CD4-positive, alpha-beta T cell (primary cell): ENCODE data around the gene KLHL24. TPM values are rescaled to one million over a fixed set of nuclear protein-coding genes. Genes with fewer than 3 reads are reported as not detected.

Experiments used
- ATAC-seq: fragments of 200-7000 bp; cut with Tn5 transposase; one replicate; pipeline ENCODE4 v1.10.0; 2022; ENCODE audit warnings: mild to moderate bottlenecking; ENCODE audit not compliant: poor library complexity
- CTCF ChIA-PET: fragments of 350-600 bp; sonication (Branson Sonifier 250); formaldehyde crosslinking; loops from one replicate; lab custom pipeline; 2021; ENCODE audit warnings: antibody characterized with exemption, inconsistent platforms; lab: Charles Lee
- POLR2A ChIA-PET: fragments of 350-600 bp; sonication (Branson Sonifier 250); formaldehyde crosslinking; loops from one replicate; lab custom pipeline; 2021; ENCODE audit warnings: antibody characterized with exemption, inconsistent platforms; lab: Charles Lee
- DNase-seq, 14 experiments: peaks; one replicate each; pipeline ENCODE4 v3.0.0-alpha.2; 2013 to 2020; ENCODE audit warnings: mixed read lengths in 2 of 14
- H3K27ac ChIP-seq, 2 donors: one replicate each; pipeline versions ENCODE4 v1.5.1 to v1.7.0; 2013; ENCODE audit warnings: low read length in 2 of 2, low read depth in 1 of 2, mild to moderate bottlenecking in 1 of 2
- H3K27me3 ChIP-seq, 2 experiments: 1 replicate in 1 of 2; 2 replicates in 1 of 2; pipeline versions ENCODE4 v1.6.1 to v1.7.0; 2013; ENCODE audit warnings: low read length in 2 of 2, control low read depth in 1 of 2, mild to moderate bottlenecking in 1 of 2, moderate library complexity in 1 of 2; ENCODE audit not compliant: insufficient read depth in 2 of 2, control insufficient read depth in 1 of 2
- H3K36me3 ChIP-seq: one replicate; pipeline ENCODE4 v1.6.1; 2013; ENCODE audit warnings: low read length, control low read depth; ENCODE audit not compliant: insufficient read depth
- H3K4me1 ChIP-seq: one replicate; pipeline ENCODE4 v1.6.1; 2013; ENCODE audit warnings: low read length, control low read depth; ENCODE audit not compliant: insufficient read depth
- H3K4me3 ChIP-seq: one replicate; pipeline ENCODE4 v1.5.1; 2013; ENCODE audit warnings: mild to moderate bottlenecking, low read length, moderate library complexity
- H3K9me3 ChIP-seq, 2 experiments: 1 replicate in 1 of 2; 2 replicates in 1 of 2; pipeline versions ENCODE4 v1.6.1 to v1.7.0; 2013; ENCODE audit warnings: low read length in 2 of 2, mild to moderate bottlenecking in 2 of 2, control low read depth in 1 of 2, moderate library complexity in 1 of 2; ENCODE audit not compliant: control insufficient read depth in 1 of 2, insufficient read depth in 1 of 2
- H3K27ac Mint-ChIP-seq: one replicate; pipeline ENCODE4 v1.8.0; 2020; ENCODE audit warnings: mixed read lengths
- H3K27me3 Mint-ChIP-seq: one replicate; pipeline ENCODE4 v1.8.0; 2021; ENCODE audit warnings: mixed read lengths
- H3K36me3 Mint-ChIP-seq: one replicate; pipeline ENCODE4 v1.8.0; 2021; ENCODE audit warnings: low read depth, mixed read lengths
- H3K4me1 Mint-ChIP-seq: one replicate; pipeline ENCODE4 v1.8.0; 2021; ENCODE audit warnings: low read depth, mixed read lengths
- H3K4me3 Mint-ChIP-seq: one replicate; pipeline ENCODE4 v1.8.0; 2020; ENCODE audit warnings: mild to moderate bottlenecking, mixed read lengths
- H3K9me3 Mint-ChIP-seq: one replicate; pipeline ENCODE4 v1.8.0; 2020; ENCODE audit warnings: mixed read lengths
- intact Hi-C, 2 experiments: fragments of 100-400 bp; cut with DNase I in 1 of 2; cut with micrococcal nuclease in 1 of 2; formaldehyde crosslinking; loops; one replicate each; pipeline versions ENCODE4 v1.15.1 to v1.9.0; 2023 to 2025; cut with DNase I, micrococcal nuclease
- total RNA-seq, 174 experiments: library from RNA in 2 of 174; stranded (reverse) in 2 of 174; gene quantifications; one replicate each; pipeline ENCODE4 v1.2.3 and lab custom pipeline; 2021 to 2026
- TF ChIP-seq, protein P1 (sequence below): fragments of 200-600 bp; IDR thresholded peaks from one replicate; pipeline ENCODE4 v1.8.0; 2022; ENCODE audit warnings: antibody characterized with exemption, mild to moderate bottlenecking

KLHL24 gene
- total RNA-seq, 2 experiments from 2014 or later, result 190 to 191 TPM

DNA sequence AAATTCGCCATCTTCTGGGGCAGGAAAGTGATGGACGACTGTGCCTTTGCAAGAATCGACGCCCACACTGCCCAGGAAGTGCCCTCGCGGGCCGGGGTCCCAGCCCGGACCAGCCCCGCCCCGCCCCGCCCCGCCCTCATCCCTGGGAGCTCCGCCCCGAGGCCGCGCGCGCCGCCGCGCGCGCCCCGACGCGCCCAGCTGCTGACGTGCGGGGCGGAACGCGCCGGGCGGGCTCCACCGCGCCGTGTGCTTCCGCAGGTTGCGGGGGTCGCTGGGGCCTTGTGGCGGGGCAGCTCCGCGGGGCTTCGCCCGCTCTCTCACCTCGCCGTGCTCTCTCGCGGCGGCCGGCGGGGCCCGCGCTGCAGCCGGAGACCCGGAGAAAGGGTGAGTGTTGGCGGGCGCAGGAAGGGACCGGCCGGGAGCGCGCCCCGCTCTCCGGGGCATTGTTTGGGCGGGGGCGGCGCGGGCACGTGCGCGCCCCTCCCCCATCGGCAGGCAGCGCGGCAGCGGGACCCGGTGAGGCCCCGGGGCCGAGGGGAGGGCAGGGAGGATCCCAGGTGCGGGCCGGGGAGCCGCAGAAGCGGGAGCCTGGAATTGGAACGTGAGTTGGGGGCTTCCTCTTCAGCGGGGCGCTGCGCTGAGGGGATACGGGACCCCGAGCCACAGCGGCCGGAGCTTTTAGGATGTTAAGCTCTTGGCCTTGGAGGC, 62.3 kb downstream of the KLHL24 start, which contains the start of gene YEATS2:
Gene YEATS2 (plus strand): TSS at position 188 of the 708 bp plus-strand sequence. CDS start 17,366 bp downstream, outside the sequence.
- ATAC-seq, result peak; percentile 83
- no peaks in the 10 kb centered on the region for H3K9me3 ChIP-seq
- Mint-ChIP-seq H3K4me3 (peak within 1 kb of the TSS; percentile 99), H3K4me1 (peaks cover 46% of the 10 kb centered on the region), H3K27me3 (no peaks in the 10 kb centered on the region), H3K27ac (peak within 1 kb of the TSS; percentile 74), H3K9me3 (no peaks in the 10 kb centered on the region), H3K36me3 (peaks cover 10% of the 10 kb centered on the region)
- CTCF ChIA-PET, result interaction anchor here (1.0 kb wide), 2 partner anchors 14 to 187 kb away, joined by 3 read pairs; partner anchors contain the start of gene PARL
- peaks cover 6% of the 10 kb centered on the region for H3K36me3 ChIP-seq
- POLR2A ChIA-PET, result interaction anchor here (0.6 to 4.3 kb wide), 16 partner anchors 8 to 904 kb away, joined by 3 to 104 read pairs (median 4); partner anchors contain the start of genes KLHL24, KLHL6 and MCF2L2
- intact Hi-C loops, result loop anchor here (1.0 to 2.0 kb wide), 2 partner anchors 61 to 62 kb away; partner anchors contain the start of gene KLHL24 (in 1 of the 2)
- H3K27ac ChIP-seq, result peak within 1 kb of the TSS; percentile 59 to 61
- H3K27me3 ChIP-seq, result no peaks in the 10 kb centered on the region
- peak; percentile 45 to 86 (median 62) for DNase-seq
- H3K4me3 ChIP-seq, result peak within 1 kb of the TSS; percentile 91
- TF ChIP-seq, protein P1, sequence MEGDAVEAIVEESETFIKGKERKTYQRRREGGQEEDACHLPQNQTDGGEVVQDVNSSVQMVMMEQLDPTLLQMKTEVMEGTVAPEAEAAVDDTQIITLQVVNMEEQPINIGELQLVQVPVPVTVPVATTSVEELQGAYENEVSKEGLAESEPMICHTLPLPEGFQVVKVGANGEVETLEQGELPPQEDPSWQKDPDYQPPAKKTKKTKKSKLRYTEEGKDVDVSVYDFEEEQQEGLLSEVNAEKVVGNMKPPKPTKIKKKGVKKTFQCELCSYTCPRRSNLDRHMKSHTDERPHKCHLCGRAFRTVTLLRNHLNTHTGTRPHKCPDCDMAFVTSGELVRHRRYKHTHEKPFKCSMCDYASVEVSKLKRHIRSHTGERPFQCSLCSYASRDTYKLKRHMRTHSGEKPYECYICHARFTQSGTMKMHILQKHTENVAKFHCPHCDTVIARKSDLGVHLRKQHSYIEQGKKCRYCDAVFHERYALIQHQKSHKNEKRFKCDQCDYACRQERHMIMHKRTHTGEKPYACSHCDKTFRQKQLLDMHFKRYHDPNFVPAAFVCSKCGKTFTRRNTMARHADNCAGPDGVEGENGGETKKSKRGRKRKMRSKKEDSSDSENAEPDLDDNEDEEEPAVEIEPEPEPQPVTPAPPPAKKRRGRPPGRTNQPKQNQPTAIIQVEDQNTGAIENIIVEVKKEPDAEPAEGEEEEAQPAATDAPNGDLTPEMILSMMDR, result no peak
- peaks cover 19% of the 10 kb centered on the region for H3K4me1 ChIP-seq

DNA sequence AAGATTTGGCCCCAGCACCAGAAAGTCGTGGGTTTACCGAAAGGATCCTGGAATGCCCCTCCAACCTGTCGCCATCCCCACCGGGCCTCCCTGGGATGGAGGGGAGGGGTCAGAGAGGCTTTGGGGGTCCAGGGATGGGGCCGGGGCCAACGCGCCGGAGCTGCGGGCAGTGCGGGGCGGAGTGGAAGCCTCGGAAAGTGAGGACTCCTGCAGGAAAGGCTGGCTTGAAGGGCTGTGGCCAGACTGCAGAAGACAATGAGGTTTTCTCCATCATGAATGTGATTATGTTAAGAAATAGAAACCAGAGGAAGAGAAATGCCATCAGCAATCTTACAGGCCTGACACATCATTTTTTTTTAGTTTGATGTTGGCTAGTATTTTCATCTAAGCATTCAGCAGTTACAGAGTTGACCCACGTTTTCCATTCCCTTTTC, 62.9 kb downstream of the KLHL24 start:
- H3K36me3 ChIP-seq, result peaks cover 6% of the 10 kb centered on the region
- Mint-ChIP-seq H3K27ac (peak overlapping the region; percentile 72), H3K9me3 (no peaks in the 10 kb centered on the region), H3K4me1 (peaks cover 46% of the 10 kb centered on the region), H3K27me3 (no peaks in the 10 kb centered on the region), H3K4me3 (peak overlapping the region; percentile 99), H3K36me3 (peaks cover 10% of the 10 kb centered on the region)
- TF ChIP-seq, protein P1, result no peak
- H3K4me1 ChIP-seq, result peaks cover 19% of the 10 kb centered on the region
- peak overlapping the region; percentile 91 for H3K4me3 ChIP-seq
- DNase-seq (peak in 9 of 14 experiments; percentile 2 to 58 (median 19)), ATAC-seq (peak; percentile 39)
- intact Hi-C loops, result no loop called here
- H3K27me3 ChIP-seq, result no peaks in the 10 kb centered on the region
- H3K27ac ChIP-seq, result peak overlapping the region; percentile 59 to 61
- ChIA-PET CTCF (no interaction called here), POLR2A (interaction anchor here (1.1 to 4.3 kb wide), 8 partner anchors 8 to 904 kb away, joined by 3 to 104 read pairs (median 5); partner anchors contain the start of genes KLHL24 and KLHL6)
- no peaks in the 10 kb centered on the region for H3K9me3 ChIP-seq

GRCh38 chr3:183698756-183699155, 63.3 kb downstream of the KLHL24 start:
- Mint-ChIP-seq H3K9me3 (no peaks in the 10 kb centered on the region), H3K4me3 (peak overlapping the region; percentile 99), H3K4me1 (peaks cover 46% of the 10 kb centered on the region), H3K27me3 (no peaks in the 10 kb centered on the region), H3K27ac (peak overlapping the region; percentile 72), H3K36me3 (peaks cover 10% of the 10 kb centered on the region)
- CTCF ChIA-PET, result no interaction called here
- no peaks in the 10 kb centered on the region for H3K9me3 ChIP-seq
- intact Hi-C loops, result no loop called here
- H3K27me3 ChIP-seq, result no peaks in the 10 kb centered on the region
- H3K36me3 ChIP-seq, result peaks cover 6% of the 10 kb centered on the region
- POLR2A ChIA-PET, result interaction anchor here (1.1 to 4.3 kb wide), 5 partner anchors 7 to 143 kb away, joined by 3 to 104 read pairs (median 6); partner anchors contain the start of genes KLHL24 and KLHL6
- ATAC-seq (no peak), DNase-seq (peak in 3 of 14 experiments; percentile 8 to 34 (median 32))
- peaks cover 19% of the 10 kb centered on the region for H3K4me1 ChIP-seq
- no peak overlapping the region for H3K27ac ChIP-seq
- H3K4me3 ChIP-seq, result peak overlapping the region; percentile 91
- TF ChIP-seq, protein P1, result no peak
